HG03378 (cell line): Measurements from ENCODE around the gene TIMP3.
"Not testable (repeated sequence)": the region's sequence is repeated elsewhere in the genome, so short reads cannot be mapped to it uniquely, and the experiment has no call there.

Experiments
- ATAC-seq: cut with Tn5 transposase; IDR thresholded peaks from one replicate; pipeline ENCODE4 v1.9.1; 2021; ENCODE audit warnings: mild to moderate bottlenecking, moderate library complexity; ENCODE audit not compliant: unreplicated experiment

TIMP3 gene

GRCh38 chr22:32850591-32851517 is 49.3 kb downstream of the TIMP3 start:
- ATAC-seq = no peak

GRCh38 chr22:32852395-32853251 is 51.1 kb downstream of the TIMP3 start:
- ATAC-seq = no peak

- no peak for ATAC-seq
These were observed 52.2 kb downstream of the TIMP3 start for GRCh38 chr22:32853662-32854061.

GRCh38 chr22:32854351-32854804 is 52.9 kb downstream of the TIMP3 start:
- no peak for ATAC-seq

- ATAC-seq = no peak
These were observed 53.7 kb downstream of the TIMP3 start for GRCh38 chr22:32855045-32855756.

GRCh38 chr22:32858121-32858703 is 56.7 kb downstream of the TIMP3 start:
- ATAC-seq = no peak

- no peak for ATAC-seq
These were observed 57.5 kb downstream of the TIMP3 start for GRCh38 chr22:32858957-32859356.

GRCh38 chr22:32859743-32860142 is 58.2 kb downstream of the TIMP3 start:
- no peak for ATAC-seq

- ATAC-seq = no peak
These were observed 59.8 kb downstream of the TIMP3 start for GRCh38 chr22:32861330-32861729.

GRCh38 chr22:32862083-32862482 is 60.6 kb downstream of the TIMP3 start:
- ATAC-seq = no peak

- no peak for ATAC-seq
These were observed 61.6 kb downstream of the TIMP3 start for GRCh38 chr22:32862936-32863661.

- ATAC-seq = no peak
These were observed 62.5 kb downstream of the TIMP3 start for GRCh38 chr22:32864041-32864440.

- ATAC-seq = no peak
These were observed 63.1 kb downstream of the TIMP3 start for GRCh38 chr22:32864596-32864995.

GRCh38 chr22:32866953-32867352 is 65.4 kb downstream of the TIMP3 start:
- ATAC-seq = no peak

GRCh38 chr22:32868946-32869345 is 67.4 kb downstream of the TIMP3 start:
- no peak for ATAC-seq

GRCh38 chr22:32870474-32870873 is 69.0 kb downstream of the TIMP3 start:
- no peak for ATAC-seq

- not testable (repeated sequence) for ATAC-seq
These were observed 72.1 kb downstream of the TIMP3 start for GRCh38 chr22:32873604-32874003.

GRCh38 chr22:32874385-32874784 is 72.9 kb downstream of the TIMP3 start:
- ATAC-seq = no peak

GRCh38 chr22:32874976-32875375 is 73.5 kb downstream of the TIMP3 start:
- ATAC-seq = no peak

- ATAC-seq = no peak
These were observed 75.0 kb downstream of the TIMP3 start for GRCh38 chr22:32876516-32876915.
